CD4-positive, alpha-beta T cell treated with Interleukin-15 for 1 hour (primary cell): ENCODE data around the gene ZNF236.
A peak's percentile ranks its signal among the peaks of the same experiment; 100 is the strongest.
"Not testable (repeated sequence)": the region's sequence is repeated elsewhere in the genome, so short reads cannot be mapped to it uniquely, and the experiment has no call there.

Source experiments
- DNase-seq: peaks from one replicate; pipeline ENCODE4 v3.0.0-alpha.2; 2020

The ZNF236 gene

GRCh38 chr18:76977684-76978232 is 155.4 kb downstream of the ZNF236 start:
- no peak for DNase-seq

GRCh38 chr18:76978616-76979015 is 156.3 kb downstream of the ZNF236 start:
- DNase-seq, result no peak

GRCh38 chr18:76979111-76979751 is 156.9 kb downstream of the ZNF236 start:
- DNase-seq, result no peak

- DNase-seq, result no peak
Measured at GRCh38 chr18:76979906-76980305, 157.5 kb downstream of the ZNF236 start.

- DNase-seq, result no peak
Measured at GRCh38 chr18:76980663-76981395, 158.5 kb downstream of the ZNF236 start.

- no peak for DNase-seq
Measured at GRCh38 chr18:76981396-76981968, 159.1 kb downstream of the ZNF236 start.

GRCh38 chr18:76982038-76982437 is 159.7 kb downstream of the ZNF236 start:
- DNase-seq, result no peak

GRCh38 chr18:76982841-76983583 is 160.7 kb downstream of the ZNF236 start:
- peak; percentile 83 for DNase-seq

- DNase-seq, result no peak
Measured at GRCh38 chr18:76983613-76984051, 161.3 kb downstream of the ZNF236 start.

- DNase-seq, result no peak
Measured at GRCh38 chr18:76984193-76985155, 162.1 kb downstream of the ZNF236 start.

GRCh38 chr18:76985156-76985950 is 163.0 kb downstream of the ZNF236 start:
- DNase-seq, result no peak

- no peak for DNase-seq
Measured at GRCh38 chr18:76985951-76986236, 163.5 kb downstream of the ZNF236 start.

- DNase-seq, result no peak
Measured at GRCh38 chr18:76986406-76986805, 164.0 kb downstream of the ZNF236 start.

GRCh38 chr18:76988031-76988826 is 165.9 kb downstream of the ZNF236 start:
- no peak for DNase-seq

- DNase-seq, result no peak
Measured at GRCh38 chr18:76988827-76989646, 166.7 kb downstream of the ZNF236 start.

- DNase-seq, result no peak
Measured at GRCh38 chr18:76989647-76990190, 167.4 kb downstream of the ZNF236 start.

- not testable (repeated sequence) for DNase-seq
Measured at GRCh38 chr18:76990343-76991020, 168.1 kb downstream of the ZNF236 start.

GRCh38 chr18:76991021-76991688 is 168.8 kb downstream of the ZNF236 start:
- no peak for DNase-seq
